ENCODE measurements around the gene FLT1.

FLT1 gene

GRCh38 chr13:28485551-28485950, 9.4 kb downstream of the FLT1 start:
- no peak for TF ChIP-seq CTCF (IDR thresholded peaks at IDR 0.05)

GRCh38 chr13:28485097-28485496, 9.8 kb downstream of the FLT1 start:
- no peak for TF ChIP-seq CTCF (IDR thresholded peaks at IDR 0.05)

GRCh38 chr13:28483313-28483931, 11.5 kb downstream of the FLT1 start:
- TF ChIP-seq CTCF (IDR thresholded peaks at IDR 0.05) = peak; percentile 17; the same call in 1 of the 2 replicates

- TF ChIP-seq CTCF (IDR thresholded peaks at IDR 0.05) = no peak
Measured at GRCh38 chr13:28479005-28479404, 15.9 kb downstream of the FLT1 start.

- no peak for TF ChIP-seq CTCF (IDR thresholded peaks at IDR 0.05)
Measured at GRCh38 chr13:28478127-28478526, 16.8 kb downstream of the FLT1 start.

- no peak for TF ChIP-seq CTCF (IDR thresholded peaks at IDR 0.05)
Measured at GRCh38 chr13:28477709-28477973, 17.3 kb downstream of the FLT1 start.

- no peak for TF ChIP-seq CTCF (IDR thresholded peaks at IDR 0.05)
Measured at GRCh38 chr13:28476919-28477708, 17.8 kb downstream of the FLT1 start.
